ENCODE data around the gene METTL4.

DNA sequence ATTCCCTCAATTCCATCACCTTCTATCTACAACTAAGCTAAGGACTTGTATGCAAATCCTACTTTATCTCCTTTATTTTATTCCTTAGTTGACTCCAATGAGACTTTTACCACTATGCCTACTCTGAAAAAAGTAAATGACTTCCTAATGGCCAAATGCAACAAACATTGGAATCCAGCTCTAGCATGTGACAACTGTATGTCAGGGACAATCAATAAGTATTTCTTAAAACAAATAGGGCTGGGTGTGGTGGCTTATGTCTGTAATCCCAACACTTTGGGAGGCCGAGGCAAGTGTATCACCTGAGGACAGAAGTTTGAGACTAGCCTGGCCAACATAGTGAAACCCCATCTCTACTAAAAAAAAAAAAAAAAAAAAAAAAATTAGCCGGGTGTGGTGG lies 21.8 kb downstream of the METTL4 start:
- TF ChIP-seq SUZ12 (IDR thresholded peaks at IDR 0.05; ENCODE audit: extremely low read depth, insufficient read depth, insufficient read length) (no peak), YY1 (IDR thresholded peaks at IDR 0.05; ENCODE audit: insufficient read depth, insufficient read length) (no peak)

Data from NT2/D1 (cell line).